IMR-90 (cell line): ENCODE results near the gene GABBR2. TPM values are rescaled to one million over a fixed set of nuclear protein-coding genes. Genes with fewer than 3 reads are reported as not detected.

Experiments
- ATAC-seq: fragments of 200-7000 bp; cut with Tn5 transposase; 2 replicates; pipeline ENCODE4 v1.9.1; 2020; ENCODE audit warnings: low read depth, mild to moderate bottlenecking, moderate library complexity
- BruUV-seq: library from RNA; stranded (reverse); fragments of 400-500 nt; replicated peaks from 2 replicates; lab custom pipeline; 2021; lab: Mats Ljungman, UMichigan
- CTCF ChIA-PET: fragments of 300-600 bp; formaldehyde crosslinking; extraction: SDS; loops from one replicate; lab custom pipeline; 2021; ENCODE audit warnings: antibody characterized with exemption; lab: Yijun Ruan, JAX
- POLR2A ChIA-PET: fragments of 300-600 bp; sonication (Branson Sonifier 250); formaldehyde crosslinking; loops from one replicate; lab custom pipeline; 2022; ENCODE audit warnings: antibody characterized with exemption; ENCODE audit not compliant: unreplicated experiment; lab: Charles Lee
- DNase-seq: peaks from one replicate; pipeline ENCODE4 v3.0.0; 2013
- H2AFZ ChIP-seq: replicated peaks from 2 replicates; pipeline ENCODE3; 2013; ENCODE audit warnings: low read length, mild to moderate bottlenecking; ENCODE audit not compliant: poor library complexity
- H2AK5ac ChIP-seq: 2 replicates; pipeline ENCODE4 v1.6.1; 2013; ENCODE audit warnings: low read depth, low read length, inconsistent platforms
- H2AK9ac ChIP-seq: replicated peaks from 2 replicates; pipeline ENCODE3; 2013; ENCODE audit warnings: mild to moderate bottlenecking, low read depth, low read length, moderate library complexity; ENCODE audit not compliant: poor library complexity
- H2BK120ac ChIP-seq: 2 replicates; pipeline ENCODE4 v1.6.1; 2013; ENCODE audit warnings: low read depth, low read length, inconsistent platforms
- H2BK15ac ChIP-seq: 3 replicates; pipeline ENCODE4 v1.6.1; 2013; ENCODE audit warnings: low read depth, low read length, inconsistent platforms
- H2BK20ac ChIP-seq: 2 replicates; pipeline ENCODE4 v1.6.1; 2013; ENCODE audit warnings: low read depth, mild to moderate bottlenecking, inconsistent platforms, low read length, moderate library complexity
- H2BK5ac ChIP-seq: 2 replicates; pipeline ENCODE4 v1.6.1; 2013; ENCODE audit warnings: mild to moderate bottlenecking, low read depth, low read length, inconsistent platforms; ENCODE audit not compliant: poor library complexity, severe bottlenecking
- H3K14ac ChIP-seq: replicated peaks from 2 replicates; pipeline ENCODE4 v1.6.1; 2013; ENCODE audit warnings: low read depth, low read length, inconsistent platforms
- H3K18ac ChIP-seq: 2 replicates; pipeline ENCODE4 v1.6.1; 2013; ENCODE audit warnings: low read depth, low read length, control low read depth
- H3K23ac ChIP-seq: 2 replicates; pipeline ENCODE4 v1.6.1; 2013; ENCODE audit warnings: low read depth, low read length, inconsistent platforms
- H3K27ac ChIP-seq: 2 replicates; pipeline ENCODE4 v1.5.1; 2013; ENCODE audit warnings: mild to moderate bottlenecking, control low read depth, low read length; ENCODE audit not compliant: insufficient read depth
- H3K27me3 ChIP-seq: 2 replicates; pipeline ENCODE4 v1.6.1; 2013; ENCODE audit warnings: low read length; ENCODE audit not compliant: control insufficient read depth, insufficient read depth
- H3K36me3 ChIP-seq: 2 replicates; pipeline ENCODE4 v1.6.1; 2013; ENCODE audit warnings: low read length, mixed read lengths; ENCODE audit not compliant: control insufficient read depth, insufficient read depth
- H3K4ac ChIP-seq: 2 replicates; pipeline ENCODE4 v1.6.1; 2013; ENCODE audit warnings: low read depth, low read length, inconsistent platforms
- H3K4me1 ChIP-seq: 2 replicates; pipeline ENCODE4 v1.6.1; 2013; ENCODE audit warnings: low read length, mixed read lengths; ENCODE audit not compliant: control insufficient read depth, insufficient read depth
- H3K4me2 ChIP-seq: 2 replicates; pipeline ENCODE4 v1.6.1; 2013; ENCODE audit warnings: low read depth, mild to moderate bottlenecking, control low read depth, low read length, moderate library complexity
- H3K4me3 ChIP-seq: 2 replicates; pipeline ENCODE4 v1.5.1; 2013; ENCODE audit warnings: low read depth, mild to moderate bottlenecking, control low read depth, low read length, moderate library complexity; ENCODE audit not compliant: insufficient read depth
- H3K56ac ChIP-seq: 2 replicates; pipeline ENCODE4 v1.6.1; 2013; ENCODE audit warnings: low read length, inconsistent platforms; ENCODE audit not compliant: insufficient read depth; ENCODE audit errors: extremely low read depth
- H3K79me1 ChIP-seq, 2 experiments: 2 replicates each; pipeline ENCODE4 v1.6.1; 2013; ENCODE audit warnings: low read length in 2 of 2, inconsistent platforms in 1 of 2, low read depth in 1 of 2
- H3K9ac ChIP-seq: 2 replicates; pipeline ENCODE4 v1.6.1; 2013; ENCODE audit warnings: low read depth, low read length, control low read depth
- H3K9me1 ChIP-seq: 2 replicates; pipeline ENCODE4 v1.6.1; 2013; ENCODE audit warnings: low read length, inconsistent platforms; ENCODE audit not compliant: insufficient read depth
- H3K9me3 ChIP-seq: 2 replicates; pipeline ENCODE4 v1.6.1; 2013; ENCODE audit warnings: low read length; ENCODE audit not compliant: control insufficient read depth, insufficient read depth
- H4K20me1 ChIP-seq: 2 replicates; pipeline ENCODE4 v1.6.1; 2013; ENCODE audit warnings: low read length, inconsistent platforms; ENCODE audit not compliant: insufficient read depth
- H4K5ac ChIP-seq: 2 replicates; pipeline ENCODE4 v1.6.1; 2013; ENCODE audit warnings: mild to moderate bottlenecking, low read depth, low read length, control low read depth
- H4K8ac ChIP-seq, 2 experiments: 2 replicates each; pipeline ENCODE4 v1.6.1; 2013; ENCODE audit warnings: low read depth in 2 of 2, low read length in 2 of 2, control low read depth in 1 of 2, inconsistent platforms in 1 of 2
- H4K91ac ChIP-seq: 2 replicates; pipeline ENCODE4 v1.6.1; 2013; ENCODE audit warnings: low read depth, low read length, inconsistent platforms; ENCODE audit not compliant: insufficient read depth
- BHLHE40 ChIP-seq: fragments of 150-350 bp; IDR thresholded peaks from 2 replicates; pipeline ENCODE4 v1.6.1; 2016; ENCODE audit warnings: mild to moderate bottlenecking, low read depth, low read length
- CEBPB ChIP-seq: IDR thresholded peaks from 2 replicates; pipeline ENCODE4 v1.6.1; 2012; ENCODE audit warnings: low read depth, low read length, improper control_type of control experiment
- CHD1 ChIP-seq: IDR thresholded peaks from 2 replicates; pipeline ENCODE4 v1.6.1; 2012; ENCODE audit warnings: low read depth, low read length, improper control_type of control experiment
- CTCF ChIP-seq: conservative IDR thresholded peaks from 2 replicates; pipeline ENCODE4 v1.5.1; 2012; ENCODE audit warnings: mild to moderate bottlenecking, low read depth, low read length, improper control_type of control experiment
- ELK1 ChIP-seq: fragments of 150-350 bp; IDR thresholded peaks from 2 replicates; pipeline ENCODE4 v1.6.1; 2016; ENCODE audit warnings: low read depth, mild to moderate bottlenecking, low read length, moderate library complexity, borderline replicate concordance
- FOS ChIP-seq: fragments of 150-350 bp; IDR thresholded peaks from 2 replicates; pipeline ENCODE4 v1.6.1; 2016; ENCODE audit warnings: low read depth, low read length
- MAFK ChIP-seq: IDR thresholded peaks from 2 replicates; pipeline ENCODE4 v1.6.1; 2012; ENCODE audit warnings: low read depth, low read length, improper control_type of control experiment
- MAZ ChIP-seq: IDR thresholded peaks from 2 replicates; pipeline ENCODE4 v1.6.1; 2012; ENCODE audit warnings: low read depth, mild to moderate bottlenecking, low read length, improper control_type of control experiment, moderate library complexity, borderline replicate concordance
- MXI1 ChIP-seq: IDR thresholded peaks from 2 replicates; pipeline ENCODE4 v1.6.1; 2012; ENCODE audit warnings: low read depth, mild to moderate bottlenecking, low read length, moderate library complexity, borderline replicate concordance
- NFE2L2 ChIP-seq: fragments of 150-350 bp; IDR thresholded peaks from 2 replicates; pipeline ENCODE4 v1.6.1; 2016; ENCODE audit warnings: low read depth, mild to moderate bottlenecking, low read length
- POLR2A ChIP-seq: IDR thresholded peaks from 2 replicates; pipeline ENCODE4 v1.6.1; 2012; ENCODE audit warnings: mild to moderate bottlenecking, low read depth, low read length
- RAD21 ChIP-seq: IDR thresholded peaks from 2 replicates; pipeline ENCODE4 v1.6.1; 2012; ENCODE audit warnings: low read length, improper control_type of control experiment
- RCOR1 ChIP-seq: IDR thresholded peaks from 2 replicates; pipeline ENCODE4 v1.6.1; 2012; ENCODE audit warnings: mild to moderate bottlenecking, low read length, improper control_type of control experiment; ENCODE audit not compliant: insufficient replicate concordance
- RFX5 ChIP-seq: IDR thresholded peaks from 2 replicates; pipeline ENCODE4 v1.8.0; 2012; ENCODE audit warnings: low read depth, mild to moderate bottlenecking, low read length, moderate library complexity
- SMC3 ChIP-seq: fragments of 150-350 bp; IDR thresholded peaks from 2 replicates; pipeline ENCODE4 v1.6.1; 2016; ENCODE audit warnings: low read depth, mild to moderate bottlenecking, antibody characterized with exemption, low read length, moderate library complexity
- USF2 ChIP-seq: fragments of 150-350 bp; IDR thresholded peaks from 2 replicates; pipeline ENCODE4 v1.6.1; 2017; ENCODE audit warnings: mild to moderate bottlenecking, antibody characterized with exemption, low read length, low read depth
- WGBS, 2 experiments: methylation state at CpG; one replicate each; pipeline versions ENCODE4 v1.1.5 to v1.1.7; 2013; ENCODE audit warnings: missing lambda C conversion rate in 2 of 2; ENCODE audit not compliant: insufficient read length in 1 of 2; ENCODE audit errors: extremely low coverage in 2 of 2; 5-methylcytosine and 5-hydroxymethylcytosine counted together
- dilution Hi-C: fragments of 300-500 bp; cut with HindIII; formaldehyde crosslinking; loops from one replicate; pipeline ENCODE4 v1.14.3; 2018; ENCODE audit warnings: low sequenced_read_pairs; ENCODE audit not compliant: unreplicated experiment
- in situ Hi-C: fragments of 300-500 bp; cut with MboI; formaldehyde crosslinking; loops from 3 replicates; pipeline ENCODE4 v1.14.3; 2019; ENCODE audit warnings: low sequenced_read_pairs, inconsistent platforms, mixed read lengths
- intact Hi-C: fragments of 100-400 bp; cut with micrococcal nuclease; formaldehyde crosslinking; loops from 2 replicates; pipeline ENCODE4 v1.10.0; 2022
- polyA plus RNA-seq, 3 experiments: library from polyadenylated mRNA; depleted of rRNA; stranded (reverse); fragments of >200 nt; gene quantifications; 2 replicates each; pipeline ENCODE4 v1.2.3, GENCODE V29; 2012; ENCODE audit warnings: low replicate concordance in 1 of 3
- total RNA-seq: library from RNA; depleted of rRNA; stranded (reverse); fragments of >200 nt; gene quantifications from 2 replicates; pipeline ENCODE4 v1.2.3, GENCODE V29; 2012

The GABBR2 gene
- total and polyA plus RNA-seq, 2 of the 4 experiments (the other 2 are of a cell fraction), result 14.2 to 20.3 TPM

DNA sequence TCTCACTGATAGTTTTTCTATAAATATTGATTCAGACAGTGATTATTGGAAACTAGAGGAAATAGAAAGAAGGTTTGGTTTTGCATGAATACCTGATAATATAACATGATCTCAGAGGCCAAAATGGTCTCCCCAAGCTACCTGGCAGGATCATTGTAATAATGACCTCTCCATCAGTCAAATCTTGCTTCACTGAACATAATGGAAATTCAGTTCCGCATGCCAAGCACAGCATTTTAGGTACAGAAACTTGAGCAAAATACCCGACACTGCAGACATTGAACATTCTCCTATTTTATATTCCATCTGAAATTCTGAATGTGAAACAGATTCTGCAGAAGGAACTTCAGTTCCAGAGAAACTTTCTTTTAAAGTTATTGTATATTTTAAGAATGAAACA, 444.2 kb downstream of the GABBR2 start:
- ChIA-PET POLR2A (no interaction called here), CTCF (interaction anchor here (0.6 to 1.4 kb wide), 5 partner anchors 24 to 74 kb away, joined by 3 to 8 read pairs (median 3); no protein-coding TSS in a partner anchor)
- Histone ChIP-seq H3K9me1 (no peaks in the 10 kb centered on the region), H3K27ac (no peak overlapping the region), H4K20me1 (no peaks in the 10 kb centered on the region), H3K4me1 (peaks cover 2% of the 10 kb centered on the region), H3K4ac (no peak overlapping the region), H3K4me2 (no peak overlapping the region), H2BK15ac (no peak overlapping the region), H3K23ac (no peak overlapping the region), H4K8ac (no peak overlapping the region), H2BK5ac (no peak overlapping the region), H2AK9ac (no peak overlapping the region), H3K9me3 (no peaks in the 10 kb centered on the region), H3K27me3 (no peaks in the 10 kb centered on the region), H3K18ac (no peak overlapping the region), H4K91ac (no peak overlapping the region), H2AFZ (no peak overlapping the region), H3K9ac (no peak overlapping the region), H3K56ac (no peak overlapping the region), H3K4me3 (no peak overlapping the region), H3K79me1 (no peaks in the 10 kb centered on the region), H2BK20ac (no peak overlapping the region), H4K5ac (no peak overlapping the region), H2BK120ac (no peak overlapping the region), H3K14ac (no peak overlapping the region), H3K36me3 (no peaks in the 10 kb centered on the region), H2AK5ac (no peak overlapping the region)
- DNase-seq (no peak), ATAC-seq (no peak)
- intact Hi-C loops (loop anchor here (10.0 kb wide), 1 partner anchor 550 kb away; no protein-coding TSS in a partner anchor), in situ Hi-C loops (loop anchor here (5.0 kb wide), 3 partner anchors 57 to 342 kb away; partner anchors contain the start of gene TRMO), dilution Hi-C loops (no loop called here)
- TF ChIP-seq USF2 (no peak), POLR2A (no peak), ELK1 (no peak), CEBPB (no peak), FOS (no peak), BHLHE40 (no peak), CTCF (no peak), RFX5 (no peak), SMC3 (no peak), RAD21 (no peak), MAFK (no peak), NFE2L2 (no peak), MAZ (no peak), CHD1 (no peak), RCOR1 (no peak), MXI1 (no peak)
- BruUV-seq, result no TSS peak
- WGBS, 2 experiments, result no CpG with 5 or more reads among the region's 2 CpGs
